PFSK-1 (cell line): ENCODE results near the gene ATP11A.

Experiments used
- POLR2AphosphoS5 ChIP-seq: IDR thresholded peaks from 2 replicates; pipeline ENCODE4 v1.6.1; 2012; ENCODE audit warnings: low read depth, mild to moderate bottlenecking, control low read depth, low read length, moderate library complexity
- REST ChIP-seq, 2 experiments: IDR thresholded peaks; 2 replicates each; pipeline versions ENCODE4 v1.6.1 to v1.8.0; 2011 to 2012; ENCODE audit warnings: low read depth in 2 of 2, low read length in 2 of 2, control low read depth in 1 of 2, inconsistent platforms in 1 of 2, mild to moderate bottlenecking in 1 of 2, moderate library complexity in 1 of 2; ENCODE audit not compliant: insufficient read depth in 1 of 2
- SIN3A ChIP-seq: IDR thresholded peaks from 2 replicates; pipeline ENCODE4 v1.6.1; 2012; ENCODE audit warnings: mild to moderate bottlenecking, low read length, moderate library complexity, borderline replicate concordance; ENCODE audit not compliant: insufficient read depth

- TF ChIP-seq POLR2AphosphoS5 (no peak), SIN3A (no peak), REST (IDR thresholded peaks at IDR 0.05; ENCODE audit: insufficient read depth in 1 of 2, low read depth in 2 of 2, low read length in 2 of 2) (no peak)
These were observed 101.2 kb downstream of the ATP11A start for GRCh38 chr13:112790735-112791641.
